Stomach (tissue), 9 donors: ENCODE results near the gene ADCY5. TPM values are rescaled to one million over a fixed set of nuclear protein-coding genes. Genes with fewer than 3 reads are reported as not detected.

Experiments used
- DNase-seq, 2 donors: peaks; one replicate each; pipeline versions ENCODE4 v3.0.0 to v3.0.0-alpha.2; 2013 to 2019
- H3K27ac ChIP-seq, 5 donors: fragments of 200-600 bp in 4 of 5; sonication (generic) in 4 of 5; one replicate each; pipeline ENCODE4 v1.5.1; 2013 to 2019; ENCODE audit warnings: mild to moderate bottlenecking in 1 of 5, moderate library complexity in 1 of 5
- H3K27me3 ChIP-seq, 3 donors: fragments of 200-600 bp; sonication (generic); one replicate each; pipeline ENCODE4 v1.5.1; 2017 to 2019; ENCODE audit warnings: mixed run types in 1 of 3
- H3K36me3 ChIP-seq, 4 donors: fragments of 200-600 bp; sonication (generic); 1 replicate in 3 of 4; 2 replicates in 1 of 4; pipeline ENCODE4 v1.5.1; 2016 to 2019
- H3K4me1 ChIP-seq, 4 donors: fragments of 200-600 bp; sonication (generic); one replicate each; pipeline ENCODE4 v1.5.1; 2016 to 2019
- H3K4me3 ChIP-seq, 4 donors: fragments of 200-600 bp; sonication (generic) in 3 of 4; one replicate each; pipeline ENCODE4 v1.5.1; 2016 to 2019; ENCODE audit warnings: mild to moderate bottlenecking in 1 of 4
- H3K9me3 ChIP-seq, 4 donors: fragments of 200-600 bp; sonication (generic); one replicate each; pipeline ENCODE4 v1.5.1; 2016 to 2019
- EP300 ChIP-seq: sonication (generic); formaldehyde crosslinking; IDR thresholded peaks from one replicate; pipeline ENCODE4 v1.6.1; 2017; ENCODE audit warnings: antibody characterized with exemption
- POLR2A ChIP-seq, 4 donors: fragments of 450-650 bp; IDR thresholded peaks; one replicate each; pipeline ENCODE4 v1.6.1; 2016; ENCODE audit warnings: antibody characterized with exemption in 4 of 4, control low read depth in 2 of 4, mild to moderate bottlenecking in 1 of 4, moderate library complexity in 1 of 4
- POLR2AphosphoS5 ChIP-seq, 3 donors: sonication (generic); formaldehyde crosslinking; IDR thresholded peaks; one replicate each; pipeline ENCODE4 v1.6.1; 2016; ENCODE audit warnings: antibody characterized with exemption in 3 of 3
- WGBS, 5 donors: extraction: QIAGEN DNeasy Blood & Tissue Kit in 3 of 5; methylation state at CpG; one replicate each; pipeline versions ENCODE4 v1.1.5 to v1.1.7; 2013 to 2018; 5-methylcytosine and 5-hydroxymethylcytosine counted together
- intact Hi-C: fragments of 100-400 bp; cut with DNase I; formaldehyde crosslinking; loops from one replicate; pipeline ENCODE4 v1.15.1; 2023; ENCODE audit warnings: low total_unique reads
- polyA plus RNA-seq, 3 donors: library from polyadenylated mRNA; stranded (reverse); fragments of 200-250 nt; gene quantifications; one replicate each; pipeline ENCODE4 v1.2.3, GENCODE V29; 2013
- total RNA-seq, 5 donors: library from RNA; depleted of rRNA; stranded (reverse); fragments of >200 nt; gene quantifications; one replicate each; pipeline versions ENCODE4 v1.1.0 to v1.2.3, GENCODE V29; 2014 to 2016
- TF ChIP-seq, protein P1 (sequence below), 7 experiments: fragments of 450-650 bp in 4 of 7; fragments of 200-600 bp in 3 of 7; sonication (generic) in 3 of 7; IDR thresholded peaks; one replicate each; pipeline ENCODE4 v1.5.1; 2016 to 2019; ENCODE audit warnings: antibody characterized with exemption in 7 of 7, control low read depth in 2 of 7, mild to moderate bottlenecking in 1 of 7
- donor health status: healthy with polysubstance abuse.
- donor health status: Bipolar disorder and iron deficiency.
- donor health status: healthy.

ADCY5 gene
- total and polyA plus RNA-seq, 8 donors, result 1.8 to 79.9 (median 16.3) TPM

- H3K36me3 ChIP-seq, result no peaks in the 10 kb centered on the region
- intact Hi-C loops, result no loop called here
- TF ChIP-seq EP300, result no peak
- TF ChIP-seq POLR2A (IDR thresholded peaks at IDR 0.05), result no peak
- TF ChIP-seq POLR2AphosphoS5 (IDR thresholded peaks at IDR 0.05), result no peak
- TF ChIP-seq, protein P1, sequence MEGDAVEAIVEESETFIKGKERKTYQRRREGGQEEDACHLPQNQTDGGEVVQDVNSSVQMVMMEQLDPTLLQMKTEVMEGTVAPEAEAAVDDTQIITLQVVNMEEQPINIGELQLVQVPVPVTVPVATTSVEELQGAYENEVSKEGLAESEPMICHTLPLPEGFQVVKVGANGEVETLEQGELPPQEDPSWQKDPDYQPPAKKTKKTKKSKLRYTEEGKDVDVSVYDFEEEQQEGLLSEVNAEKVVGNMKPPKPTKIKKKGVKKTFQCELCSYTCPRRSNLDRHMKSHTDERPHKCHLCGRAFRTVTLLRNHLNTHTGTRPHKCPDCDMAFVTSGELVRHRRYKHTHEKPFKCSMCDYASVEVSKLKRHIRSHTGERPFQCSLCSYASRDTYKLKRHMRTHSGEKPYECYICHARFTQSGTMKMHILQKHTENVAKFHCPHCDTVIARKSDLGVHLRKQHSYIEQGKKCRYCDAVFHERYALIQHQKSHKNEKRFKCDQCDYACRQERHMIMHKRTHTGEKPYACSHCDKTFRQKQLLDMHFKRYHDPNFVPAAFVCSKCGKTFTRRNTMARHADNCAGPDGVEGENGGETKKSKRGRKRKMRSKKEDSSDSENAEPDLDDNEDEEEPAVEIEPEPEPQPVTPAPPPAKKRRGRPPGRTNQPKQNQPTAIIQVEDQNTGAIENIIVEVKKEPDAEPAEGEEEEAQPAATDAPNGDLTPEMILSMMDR (IDR thresholded peaks at IDR 0.05), result no peak
- H3K4me3 ChIP-seq, result peak overlapping the region; percentile 44 to 78 (median 64)
- H3K4me1 ChIP-seq, result peaks cover 20 to 51% (median 30%) of the 10 kb centered on the region in 4 donors
- H3K27me3 ChIP-seq, result peaks cover 0 to 62% (median 43%) of the 10 kb centered on the region in 3 donors
- no peak for DNase-seq
- no peaks in the 10 kb centered on the region for H3K9me3 ChIP-seq
- H3K27ac ChIP-seq, result peak overlapping the region in 4 of 5 donors; percentile 36 to 89 (median 80)
- 65 to 80% (median 76%) methylated on average over 2 of the region's 2 CpGs for WGBS, 5 donors
These were observed 2.7 kb downstream of the ADCY5 start for GRCh38 chr3:123446210-123446609.

GRCh38 chr3:123445702-123446101 lies 3.2 kb downstream of the ADCY5 start:
- WGBS, 5 donors, result 21 to 53% (median 44%) methylated on average over 2 of the region's 2 CpGs
- Histone ChIP-seq H3K4me3 (peak overlapping the region; percentile 44 to 78 (median 64)), H3K27me3 (peaks cover 0 to 57% (median 38%) of the 10 kb centered on the region in 3 donors), H3K36me3 (no peaks in the 10 kb centered on the region), H3K4me1 (peaks cover 20 to 47% (median 29%) of the 10 kb centered on the region in 4 donors), H3K27ac (peak overlapping the region in 4 of 5 donors; percentile 36 to 89 (median 80)), H3K9me3 (no peaks in the 10 kb centered on the region)
- intact Hi-C loops, result no loop called here
- no peak for DNase-seq
- TF ChIP-seq, protein P1 (IDR thresholded peaks at IDR 0.05), result no peak
- TF ChIP-seq EP300, result no peak
- no peak for TF ChIP-seq POLR2AphosphoS5 (IDR thresholded peaks at IDR 0.05)
- TF ChIP-seq POLR2A (IDR thresholded peaks at IDR 0.05), result no peak

DNA sequence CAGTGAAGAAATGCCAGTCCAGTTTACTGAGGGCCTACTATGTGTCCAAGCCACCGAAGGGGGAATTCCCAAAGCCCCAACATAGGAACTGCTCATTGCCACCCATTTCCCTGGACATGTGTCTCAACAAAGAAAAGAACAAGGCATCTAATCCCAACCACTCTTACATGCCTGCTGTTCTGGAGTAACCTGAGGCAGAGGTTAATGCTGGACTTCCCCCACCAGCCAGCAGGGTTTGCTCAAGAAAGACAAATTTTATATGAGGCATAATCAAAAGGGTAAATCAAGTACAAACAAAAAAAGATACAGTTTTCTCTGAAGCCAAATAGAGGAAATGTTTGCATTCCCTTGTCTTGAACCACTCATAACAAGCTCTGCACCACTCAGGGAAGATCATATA lies 4.1 kb downstream of the ADCY5 start:
- H3K27me3 ChIP-seq, result peaks cover 0 to 47% (median 28%) of the 10 kb centered on the region in 3 donors
- peaks cover 15 to 46% (median 22%) of the 10 kb centered on the region in 4 donors for H3K4me1 ChIP-seq
- peak overlapping the region; percentile 44 to 78 (median 64) for H3K4me3 ChIP-seq
- intact Hi-C loops, result no loop called here
- DNase-seq, result no peak
- no peaks in the 10 kb centered on the region for H3K36me3 ChIP-seq
- H3K9me3 ChIP-seq, result no peaks in the 10 kb centered on the region
- H3K27ac ChIP-seq, result peak overlapping the region in 4 of 5 donors; percentile 37 to 89 (median 63)
- TF ChIP-seq POLR2A (IDR thresholded peaks at IDR 0.05) (no peak), EP300 (no peak), POLR2AphosphoS5 (IDR thresholded peaks at IDR 0.05) (no peak)
- TF ChIP-seq, protein P1 (IDR thresholded peaks at IDR 0.05), result no peak
- 73 to 82% (median 79%) methylated on average over 1 of the region's 1 CpG for WGBS, 5 donors

GRCh38 chr3:123444023-123444422 lies 4.9 kb downstream of the ADCY5 start:
- Histone ChIP-seq H3K36me3 (no peaks in the 10 kb centered on the region), H3K9me3 (no peaks in the 10 kb centered on the region), H3K27ac (peak overlapping the region in 4 of 5 donors; percentile 37 to 89 (median 63)), H3K4me3 (peak overlapping the region; percentile 20 to 78 (median 54)), H3K27me3 (peaks cover 0 to 40% (median 21%) of the 10 kb centered on the region in 3 donors), H3K4me1 (peaks cover 9 to 42% (median 16%) of the 10 kb centered on the region in 4 donors)
- intact Hi-C loops, result no loop called here
- WGBS, 5 donors, result 47 to 67% (median 54%) methylated on average over 6 of the region's 6 CpGs
- peak in 1 of 2 donors; percentile 65 for DNase-seq
- no peak for TF ChIP-seq EP300
- no peak for TF ChIP-seq POLR2A (IDR thresholded peaks at IDR 0.05)
- no peak for TF ChIP-seq POLR2AphosphoS5 (IDR thresholded peaks at IDR 0.05)
- TF ChIP-seq, protein P1 (IDR thresholded peaks at IDR 0.05), result no peak
